Hepatic stellate cell (primary cell): ENCODE data around the gene GLI2.
A peak's percentile ranks its signal among the peaks of the same experiment; 100 is the strongest.

Source experiments
- DNase-seq: peaks from one replicate; pipeline ENCODE4 v3.0.0; 2011; ENCODE audit warnings: low spot score

The GLI2 gene

DNA sequence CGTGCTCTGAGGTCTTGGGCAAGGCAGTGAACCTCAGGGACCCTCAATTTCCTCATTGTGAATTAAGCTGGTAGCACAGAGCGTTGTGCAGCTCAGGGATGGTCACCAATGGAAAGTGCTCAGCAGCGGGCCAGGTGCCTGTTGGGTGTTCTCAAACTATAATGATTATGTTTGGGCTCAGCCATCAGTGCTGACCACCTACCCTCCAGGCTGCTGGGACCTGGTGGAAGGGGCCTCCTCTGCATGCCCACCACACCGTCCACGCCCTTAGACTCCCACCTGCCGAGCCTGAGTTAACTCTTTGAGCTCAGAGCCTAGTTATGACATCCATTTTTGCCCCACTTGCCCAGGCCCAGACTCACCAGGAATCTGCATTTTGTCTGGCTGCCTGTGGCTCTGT lies 35.0 kb downstream of the GLI2 start:
- DNase-seq: no peak

DNA sequence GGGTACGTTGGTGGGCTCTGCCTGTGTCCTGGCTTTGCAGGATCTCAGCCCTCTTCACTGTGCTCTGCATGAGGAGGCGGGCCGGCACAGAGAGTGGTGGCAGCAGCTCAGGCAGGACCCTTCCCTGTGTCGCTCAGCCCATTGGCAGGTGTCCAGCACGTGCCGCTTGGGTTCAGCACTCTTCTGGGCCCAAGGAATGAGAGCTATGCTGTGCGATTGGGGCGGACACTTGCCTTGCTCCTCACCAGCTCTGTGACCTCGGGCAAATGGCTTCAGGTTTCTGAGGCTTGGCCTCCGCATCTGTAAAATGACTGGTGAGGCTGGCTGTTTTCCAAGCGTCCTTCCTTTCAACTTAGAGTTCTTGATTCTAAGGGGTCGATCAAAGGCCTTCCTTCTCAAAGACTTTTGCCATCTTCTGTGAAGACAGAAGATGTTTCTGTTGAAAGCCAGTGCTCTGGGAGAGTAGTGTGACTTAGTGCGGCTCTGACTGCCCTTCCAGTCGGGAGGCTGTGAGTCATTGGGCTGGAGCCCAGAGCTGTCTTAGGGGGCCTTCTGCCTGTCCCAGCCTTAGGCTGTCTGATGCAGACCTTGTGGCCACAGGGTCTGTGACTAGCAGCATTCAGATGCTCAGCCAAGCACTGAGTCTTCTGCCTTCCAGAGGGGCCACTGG lies 35.6 kb downstream of the GLI2 start:
- peak; percentile 98 for DNase-seq

DNA sequence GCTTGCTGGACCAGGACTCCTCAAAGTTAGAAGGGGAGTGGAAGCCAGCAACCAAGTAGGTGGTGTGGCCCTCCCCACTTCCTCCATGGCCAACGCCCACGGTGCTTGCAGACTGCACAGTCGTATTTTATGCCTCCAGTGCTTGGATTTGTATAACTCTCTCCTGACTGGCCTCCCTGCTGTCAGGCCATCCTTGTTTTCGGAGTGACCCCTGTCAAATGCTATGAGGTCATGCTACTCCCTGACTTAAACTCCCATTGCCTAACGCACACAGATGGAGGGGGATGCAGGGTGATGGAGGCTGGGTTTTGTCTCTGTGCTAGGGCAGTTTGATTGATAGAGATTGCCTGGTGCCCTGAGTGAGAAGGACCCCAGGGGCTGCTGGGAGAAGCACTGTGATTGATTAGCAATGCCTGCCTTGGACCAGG lies 36.1 kb downstream of the GLI2 start:
- no peak for DNase-seq

DNA sequence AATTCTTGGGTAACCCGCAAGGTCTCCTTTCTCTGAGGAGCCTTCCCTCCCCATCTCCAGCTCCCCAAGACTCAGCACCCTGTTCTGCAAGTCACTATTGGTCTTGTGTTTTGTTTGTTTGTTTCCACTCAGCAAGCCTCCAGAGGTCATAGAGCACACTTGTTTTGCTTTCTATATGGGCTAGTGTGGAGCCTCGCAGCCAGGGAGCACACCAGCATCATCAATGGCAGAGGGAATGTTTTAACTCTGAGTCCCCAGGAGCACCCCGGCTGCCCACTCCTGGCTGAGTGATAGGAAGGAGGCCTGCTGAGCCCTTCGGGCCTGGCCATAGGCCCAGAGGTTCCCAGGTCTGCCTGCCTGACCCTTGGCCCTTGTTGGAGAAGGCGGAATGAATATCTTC lies 36.6 kb downstream of the GLI2 start:
- no peak for DNase-seq

DNA sequence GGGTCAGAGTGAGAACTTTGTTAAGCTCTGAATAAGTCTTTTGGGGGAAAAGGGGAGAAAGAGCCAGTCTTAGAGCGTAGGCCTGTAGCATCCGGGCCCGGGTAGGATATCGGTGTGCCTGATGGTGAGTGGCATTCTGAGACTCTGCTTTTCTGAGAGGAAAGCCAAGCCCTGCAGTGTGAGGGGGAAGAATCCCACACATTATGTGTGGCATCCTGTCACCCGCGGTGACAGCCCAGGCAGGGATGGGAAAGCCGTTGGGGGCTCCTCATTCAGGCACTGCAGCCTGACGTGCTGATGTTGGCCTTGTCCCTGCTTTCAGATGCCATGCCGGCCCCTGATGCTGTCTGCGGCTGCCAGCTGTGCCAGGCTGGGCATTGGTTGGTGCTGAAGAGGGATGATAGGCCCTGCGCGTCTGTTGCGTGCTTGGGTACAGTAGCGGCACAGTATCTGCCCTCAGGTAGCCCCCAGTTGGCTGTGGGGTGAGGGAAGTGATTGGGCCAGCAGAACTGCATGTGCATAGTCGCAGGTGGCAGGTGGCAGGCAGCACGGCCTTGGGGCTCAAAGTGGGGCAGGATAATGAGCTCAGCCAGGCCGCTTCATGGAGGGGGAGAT lies 37.6 kb downstream of the GLI2 start:
- DNase-seq: no peak

DNA sequence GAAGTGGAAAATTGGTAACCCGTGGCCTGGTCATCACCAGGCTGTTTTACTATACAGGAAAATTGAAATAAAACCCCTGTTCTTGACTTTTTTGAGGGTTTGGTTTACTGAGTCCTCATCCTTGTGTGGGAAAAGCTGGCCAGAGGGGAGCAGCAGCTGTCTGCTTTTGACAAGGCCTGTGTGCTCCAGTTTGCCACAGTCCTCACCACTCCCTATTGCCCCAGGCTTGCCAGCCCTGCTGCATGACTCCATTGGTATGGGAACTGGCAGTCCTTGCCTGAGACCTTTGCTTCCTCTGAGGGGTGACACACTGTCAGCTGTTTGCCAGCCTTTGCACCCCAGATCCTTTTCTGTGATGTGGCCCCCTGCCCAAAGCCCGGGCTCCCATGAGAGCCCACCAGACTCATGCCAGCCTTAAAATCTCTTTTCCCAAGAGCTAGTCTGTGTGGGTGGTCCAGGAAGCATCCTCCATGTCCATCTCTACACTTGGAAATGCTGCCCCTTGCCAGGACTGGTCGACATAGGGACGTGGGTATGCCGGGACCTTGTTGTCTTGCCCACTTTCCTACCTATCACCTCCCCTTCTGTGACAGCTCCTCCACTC lies 39.0 kb downstream of the GLI2 start:
- DNase-seq: no peak

DNA sequence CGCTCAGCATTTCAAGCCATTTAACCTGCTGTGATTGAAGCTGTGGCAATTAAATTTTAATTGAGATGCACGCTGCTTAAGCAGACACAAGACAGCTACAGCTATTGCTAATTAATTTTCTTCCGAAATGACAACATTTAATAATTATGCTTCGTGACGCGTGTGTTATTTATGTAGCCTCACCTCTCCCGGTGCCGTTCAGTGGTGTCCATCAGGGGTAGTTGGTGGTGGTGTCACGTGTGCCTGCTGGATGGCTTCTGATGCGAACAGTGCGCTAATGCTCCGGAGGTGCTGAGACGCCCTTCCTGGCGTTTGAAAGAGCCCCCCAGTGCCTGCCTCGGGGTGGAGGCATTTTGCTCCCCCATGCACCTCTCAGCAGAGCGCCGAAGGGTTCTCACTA lies 39.5 kb downstream of the GLI2 start:
- DNase-seq: no peak

DNA sequence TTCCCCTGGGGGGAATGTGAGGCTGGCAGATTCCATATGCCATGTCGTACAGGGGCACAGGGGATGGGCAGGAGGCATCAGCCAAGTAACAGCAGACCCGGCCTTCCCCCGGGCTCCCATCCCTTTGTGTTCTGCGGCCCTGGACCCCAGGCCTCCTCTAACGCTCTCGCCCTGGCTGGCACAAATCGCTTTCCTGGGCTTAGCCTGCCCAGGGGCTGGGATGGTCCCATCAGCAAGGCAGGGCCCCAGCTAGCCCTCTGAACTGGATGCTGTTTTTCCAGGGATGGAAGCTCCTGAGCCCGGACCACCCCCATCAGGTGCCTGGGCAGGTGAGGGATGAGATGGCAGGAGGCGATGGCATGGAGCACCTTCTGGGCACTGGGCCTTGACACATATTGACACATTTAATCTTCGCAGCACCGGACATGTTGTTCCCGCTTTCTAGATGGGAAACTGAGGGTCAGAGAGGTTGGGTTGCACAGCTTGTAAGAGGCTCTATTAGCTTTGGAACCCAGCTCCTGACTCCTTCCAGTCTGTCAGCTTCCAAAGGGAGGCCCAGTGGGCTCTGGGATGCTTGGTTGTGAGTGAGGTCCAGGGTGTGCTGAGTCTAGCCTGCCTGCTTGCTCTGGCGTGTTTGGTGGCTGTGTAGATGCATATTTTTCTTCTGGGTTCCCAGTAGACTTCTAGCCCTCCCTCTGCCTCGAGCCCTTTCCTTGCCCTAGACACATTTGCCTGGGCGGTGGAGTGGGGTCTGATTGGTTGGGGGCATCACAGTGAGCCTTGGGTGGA lies 40.3 kb downstream of the GLI2 start:
- DNase-seq: no peak

DNA sequence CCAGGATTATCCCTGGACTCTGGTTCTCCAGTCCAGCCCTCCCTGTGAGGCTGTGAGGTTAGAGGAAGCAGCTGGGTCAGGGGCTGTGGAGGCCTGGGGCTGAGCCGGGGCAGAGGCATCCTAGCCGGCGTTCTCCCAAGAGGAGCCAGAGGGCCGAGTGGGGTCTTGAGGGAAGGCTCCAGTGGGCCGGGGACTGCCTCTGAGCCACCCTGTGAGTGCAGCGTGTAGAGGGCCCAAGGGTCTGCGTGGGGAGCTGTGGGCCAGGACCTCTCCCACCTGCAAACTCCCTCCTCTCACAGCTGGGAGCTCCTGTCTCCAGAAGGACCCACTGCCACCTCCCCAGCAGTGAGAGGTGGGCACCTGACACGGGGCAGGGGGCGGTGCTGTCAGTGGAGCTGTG lies 41.0 kb downstream of the GLI2 start:
- no peak for DNase-seq

DNA sequence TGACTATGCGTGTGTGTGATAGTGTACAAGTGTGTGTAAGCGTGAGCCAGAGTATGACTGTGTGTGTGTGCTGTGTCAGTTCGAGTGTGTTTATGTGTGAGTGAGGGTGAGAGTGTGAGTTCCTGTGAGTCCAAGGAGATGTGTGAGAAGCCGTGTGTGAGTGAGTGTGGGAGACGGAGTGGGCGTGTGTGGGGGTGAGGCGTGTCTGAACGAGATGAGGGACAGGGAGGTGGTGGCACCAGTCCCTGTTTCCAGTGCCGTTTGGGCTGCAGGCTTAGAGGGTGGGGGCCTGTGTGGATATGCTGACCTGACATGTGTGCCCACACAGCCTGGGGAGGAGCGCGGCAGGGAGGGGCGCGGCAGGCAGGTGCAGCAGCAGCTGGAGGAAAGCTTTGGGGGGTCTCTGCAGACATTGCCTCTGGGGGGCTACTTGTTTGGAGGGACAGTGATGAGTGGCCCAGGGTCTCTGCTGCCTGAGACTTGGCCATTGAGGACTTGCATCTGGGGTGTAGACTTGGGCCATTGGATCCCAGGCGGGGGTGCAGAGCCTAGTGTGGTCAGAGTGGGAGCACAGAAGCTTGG lies 41.6 kb downstream of the GLI2 start:
- no peak for DNase-seq

DNA sequence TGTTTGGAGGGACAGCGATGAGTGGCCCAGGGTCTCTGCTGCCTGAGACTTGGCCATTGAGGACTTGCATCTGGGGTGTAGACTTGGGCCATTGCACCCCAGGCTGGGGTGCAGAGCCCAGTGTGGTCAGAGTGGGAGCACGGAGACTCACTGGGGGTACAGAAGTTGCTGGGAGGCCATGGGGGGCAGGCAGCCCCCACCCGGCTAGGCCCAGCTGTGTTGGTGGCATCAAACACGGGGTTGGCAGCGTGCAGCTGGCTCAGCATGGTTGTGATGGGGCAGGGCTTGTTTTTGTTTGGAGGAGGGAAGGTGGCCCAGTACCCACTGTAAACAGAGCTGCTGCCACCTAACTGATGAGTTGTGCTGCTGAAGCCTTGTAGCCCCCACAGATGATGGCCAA lies 42.1 kb downstream of the GLI2 start:
- no peak for DNase-seq

DNA sequence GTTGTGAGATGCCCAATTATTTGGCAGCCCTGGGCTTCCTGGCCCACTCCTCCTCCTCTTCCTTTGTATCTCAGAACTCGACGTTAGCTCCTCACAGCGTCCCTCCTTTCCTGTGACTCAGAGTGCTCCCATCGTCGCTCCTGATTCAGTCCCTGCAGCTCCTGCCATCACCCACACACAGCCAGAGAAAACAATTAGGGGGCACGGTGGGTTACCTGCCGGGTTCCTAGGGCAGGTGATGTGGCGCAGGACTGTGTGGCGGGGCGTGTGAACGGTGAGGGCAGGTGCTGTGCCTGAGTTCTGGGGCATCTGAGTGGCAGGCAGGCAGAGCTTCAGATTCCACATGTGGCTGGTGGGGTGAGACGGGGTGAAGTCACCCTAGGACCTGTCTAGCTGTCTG lies 42.6 kb downstream of the GLI2 start:
- peak; percentile 55 for DNase-seq

DNA sequence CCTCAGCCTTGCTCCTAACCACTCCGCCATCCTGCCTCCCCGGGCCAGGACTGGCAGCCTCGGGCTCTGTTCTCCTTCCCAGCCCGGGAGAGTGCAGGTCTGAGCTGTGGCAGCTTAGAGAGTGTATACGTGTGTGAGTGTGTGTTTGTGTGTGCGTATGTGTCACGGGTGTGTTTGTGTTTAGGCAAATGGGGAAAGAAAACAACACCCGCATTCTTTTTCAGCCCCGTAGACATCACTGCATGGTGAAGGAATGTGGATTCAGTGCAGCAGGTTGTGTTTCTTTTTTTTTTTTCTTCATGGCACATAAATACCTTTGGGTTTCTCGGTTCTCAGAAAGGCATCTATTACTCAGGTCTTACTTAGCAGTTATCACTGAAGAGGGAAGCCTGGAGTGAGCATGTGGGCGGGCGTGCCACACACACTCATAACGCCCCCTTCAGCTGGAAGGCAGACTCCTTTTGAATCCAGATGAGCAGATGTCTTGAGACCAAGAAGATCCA lies 44.2 kb downstream of the GLI2 start:
- DNase-seq: peak; percentile 82

DNA sequence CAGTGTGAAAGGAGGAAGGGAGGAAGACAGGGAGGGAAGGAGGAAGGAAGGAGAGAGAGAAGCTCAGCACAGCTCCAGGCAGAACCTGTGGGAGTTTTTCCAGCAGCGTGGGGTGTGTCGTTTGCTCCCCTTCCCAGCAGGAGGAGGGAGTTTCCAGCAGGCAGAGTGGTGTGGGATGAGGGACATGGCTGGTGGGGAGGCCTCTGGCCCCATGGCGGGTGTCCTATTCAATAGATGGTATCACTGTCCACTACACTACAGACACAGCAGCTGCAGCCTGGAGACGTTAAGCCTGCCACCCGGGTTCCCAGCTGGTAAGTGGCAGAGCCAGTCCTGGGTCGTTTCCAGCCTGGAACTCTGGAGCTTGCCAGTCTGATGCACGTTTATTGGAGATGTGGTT lies 44.7 kb downstream of the GLI2 start:
- DNase-seq: no peak

DNA sequence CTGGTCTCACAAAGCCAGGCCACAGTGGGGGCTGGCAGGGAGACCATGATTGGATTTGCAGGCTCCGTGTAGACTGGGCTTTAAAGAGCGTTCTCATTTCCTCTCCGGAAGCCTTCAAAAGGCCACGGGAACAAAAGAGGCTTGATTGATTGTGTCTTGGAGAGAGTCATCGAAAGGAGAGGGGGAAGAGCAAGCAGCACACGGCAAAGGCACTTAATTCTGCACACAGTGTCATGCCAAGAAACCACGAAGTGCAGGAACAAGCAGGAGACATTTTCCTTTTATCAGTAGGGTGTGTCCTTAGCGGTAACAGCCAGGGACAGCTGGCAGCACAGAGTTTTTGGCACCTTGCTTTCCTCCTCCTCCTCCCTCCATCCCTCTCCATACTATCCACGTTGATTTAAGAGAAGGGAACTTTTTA lies 47.7 kb downstream of the GLI2 start:
- DNase-seq: no peak

DNA sequence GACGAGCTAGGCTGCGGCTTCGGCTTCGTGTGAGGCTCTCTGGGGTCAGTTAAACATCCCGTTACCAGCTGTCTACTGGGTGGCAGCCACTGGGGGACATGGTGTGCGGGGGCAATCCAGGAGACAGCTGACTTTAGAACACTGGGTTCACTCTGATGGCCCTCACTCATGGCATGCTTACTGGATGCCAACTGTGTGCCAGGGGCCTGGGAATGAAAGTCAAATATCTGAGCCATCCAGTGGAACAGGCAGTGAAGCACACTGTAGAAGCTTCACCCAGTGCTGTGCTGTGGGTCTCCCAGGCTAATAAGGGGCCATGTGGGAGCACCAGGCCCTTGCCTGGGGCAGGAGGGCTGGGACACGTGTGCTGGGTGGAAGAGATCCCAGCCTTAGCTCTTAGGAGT lies 48.3 kb downstream of the GLI2 start:
- DNase-seq: no peak
